ENCODE measurements around the gene SLCO3A1. TPM values are rescaled to one million over a fixed set of nuclear protein-coding genes. Genes with fewer than 3 reads are reported as not detected.

SLCO3A1 gene
- total and polyA plus RNA-seq, 4 donors, result 1.6 to 3.6 (median 2.4) TPM

DNA sequence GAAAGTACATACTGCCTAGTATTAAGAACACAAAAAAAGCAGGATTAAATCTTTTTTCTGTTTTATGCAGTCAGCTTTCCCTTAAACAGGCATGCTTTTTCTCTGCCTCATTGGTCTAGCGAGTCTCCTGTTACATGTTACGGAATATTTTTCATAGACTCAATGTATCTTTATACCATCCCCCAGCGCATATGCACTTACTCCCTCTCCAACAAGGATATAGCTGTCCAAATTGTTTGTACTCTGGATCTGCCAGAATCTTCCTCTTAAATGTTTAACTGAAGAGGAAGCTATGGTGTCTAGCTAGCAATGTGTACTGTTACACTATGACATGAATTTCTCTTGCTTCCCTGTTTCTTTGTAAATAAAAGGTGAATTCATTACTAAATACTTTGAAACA, 9.2 kb upstream of the SLCO3A1 start:
- no peak for DNase-seq (ENCODE audit: low spot score)
- TF ChIP-seq, protein P1, sequence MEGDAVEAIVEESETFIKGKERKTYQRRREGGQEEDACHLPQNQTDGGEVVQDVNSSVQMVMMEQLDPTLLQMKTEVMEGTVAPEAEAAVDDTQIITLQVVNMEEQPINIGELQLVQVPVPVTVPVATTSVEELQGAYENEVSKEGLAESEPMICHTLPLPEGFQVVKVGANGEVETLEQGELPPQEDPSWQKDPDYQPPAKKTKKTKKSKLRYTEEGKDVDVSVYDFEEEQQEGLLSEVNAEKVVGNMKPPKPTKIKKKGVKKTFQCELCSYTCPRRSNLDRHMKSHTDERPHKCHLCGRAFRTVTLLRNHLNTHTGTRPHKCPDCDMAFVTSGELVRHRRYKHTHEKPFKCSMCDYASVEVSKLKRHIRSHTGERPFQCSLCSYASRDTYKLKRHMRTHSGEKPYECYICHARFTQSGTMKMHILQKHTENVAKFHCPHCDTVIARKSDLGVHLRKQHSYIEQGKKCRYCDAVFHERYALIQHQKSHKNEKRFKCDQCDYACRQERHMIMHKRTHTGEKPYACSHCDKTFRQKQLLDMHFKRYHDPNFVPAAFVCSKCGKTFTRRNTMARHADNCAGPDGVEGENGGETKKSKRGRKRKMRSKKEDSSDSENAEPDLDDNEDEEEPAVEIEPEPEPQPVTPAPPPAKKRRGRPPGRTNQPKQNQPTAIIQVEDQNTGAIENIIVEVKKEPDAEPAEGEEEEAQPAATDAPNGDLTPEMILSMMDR (IDR thresholded peaks at IDR 0.05; ENCODE audit: low read depth, low read length, missing input control), result no peak
- no peak for TF ChIP-seq JUND (IDR thresholded peaks at IDR 0.05)
- no peak for TF ChIP-seq ZBTB33 (IDR thresholded peaks at IDR 0.05)
- no peak for TF ChIP-seq HNF4G (IDR thresholded peaks at IDR 0.05)
- TF ChIP-seq FOXA1 (IDR thresholded peaks at IDR 0.05), result no peak
- WGBS, result 94% methylated on average over 3 of the region's 3 CpGs
- no peaks in the 10 kb centered on the region for H3K4me1 ChIP-seq (ENCODE audit: control insufficient read depth in 4 of 4, insufficient read depth in 4 of 4, low read length in 3 of 4)
- H3K27ac ChIP-seq (ENCODE audit: low read depth in 1 of 2, low read length in 2 of 2), result no peak overlapping the region
- no peak overlapping the region for H3K4me3 ChIP-seq (ENCODE audit: low read depth in 1 of 3, low read length in 3 of 3)
- H3K36me3 ChIP-seq (ENCODE audit: control insufficient read depth in 4 of 4, insufficient read depth in 3 of 4, low read depth in 1 of 4, low read length in 3 of 4), result no peaks in the 10 kb centered on the region
- peaks cover 0 to 2% (median 0%) of the 10 kb centered on the region in 4 donors for H3K27me3 ChIP-seq (ENCODE audit: control insufficient read depth in 4 of 4, insufficient read depth in 4 of 4, low read length in 3 of 4)
- H3K9ac ChIP-seq (ENCODE audit: low read depth in 1 of 2, low read length in 2 of 2), result no peak overlapping the region
- no peaks in the 10 kb centered on the region for H3K9me3 ChIP-seq (ENCODE audit: control insufficient read depth in 4 of 4, low read length in 3 of 4)

DNA sequence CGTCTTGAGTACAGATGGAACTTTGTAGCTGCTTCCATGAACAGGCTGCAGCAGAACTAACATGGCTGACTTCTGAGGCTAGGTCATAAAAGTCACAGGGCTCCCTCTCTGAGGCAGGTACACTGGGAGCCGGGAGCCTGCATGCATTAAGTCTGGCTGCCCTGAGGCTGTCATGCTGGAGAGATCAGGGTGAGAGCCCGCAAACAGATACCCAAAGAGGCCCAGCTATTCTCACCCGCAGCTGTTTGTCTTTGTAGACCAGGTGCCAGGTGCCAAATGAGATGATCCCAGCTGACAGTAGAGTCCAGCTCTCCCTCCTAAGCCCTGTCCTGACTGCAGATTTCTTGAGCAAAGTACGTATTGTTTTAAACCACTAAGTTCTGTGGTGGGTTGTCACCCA, 8.6 kb upstream of the SLCO3A1 start:
- Histone ChIP-seq H3K27me3 (ENCODE audit: control insufficient read depth in 4 of 4, insufficient read depth in 4 of 4, low read length in 3 of 4) (peaks cover 0 to 2% (median 0%) of the 10 kb centered on the region in 4 donors), H3K27ac (ENCODE audit: low read depth in 1 of 2, low read length in 2 of 2) (no peak overlapping the region), H3K9me3 (ENCODE audit: control insufficient read depth in 4 of 4, low read length in 3 of 4) (no peaks in the 10 kb centered on the region), H3K9ac (ENCODE audit: low read depth in 1 of 2, low read length in 2 of 2) (no peak overlapping the region), H3K4me1 (ENCODE audit: control insufficient read depth in 4 of 4, insufficient read depth in 4 of 4, low read length in 3 of 4) (no peaks in the 10 kb centered on the region), H3K36me3 (ENCODE audit: control insufficient read depth in 4 of 4, insufficient read depth in 3 of 4, low read depth in 1 of 4, low read length in 3 of 4) (no peaks in the 10 kb centered on the region), H3K4me3 (ENCODE audit: low read depth in 1 of 3, low read length in 3 of 3) (no peak overlapping the region)
- 81% methylated on average over 5 of the region's 5 CpGs for WGBS
- no peak for DNase-seq (ENCODE audit: low spot score)
- no peak for TF ChIP-seq ZBTB33 (IDR thresholded peaks at IDR 0.05)
- no peak for TF ChIP-seq RXRA (IDR thresholded peaks at IDR 0.05)
- no peak for TF ChIP-seq FOXA2 (IDR thresholded peaks at IDR 0.05)
- TF ChIP-seq, protein P1 (IDR thresholded peaks at IDR 0.05; ENCODE audit: low read depth, low read length, missing input control), result no peak
- TF ChIP-seq HNF4A (conservative IDR thresholded peaks at IDR 0.05), result no peak
- TF ChIP-seq, protein P2, sequence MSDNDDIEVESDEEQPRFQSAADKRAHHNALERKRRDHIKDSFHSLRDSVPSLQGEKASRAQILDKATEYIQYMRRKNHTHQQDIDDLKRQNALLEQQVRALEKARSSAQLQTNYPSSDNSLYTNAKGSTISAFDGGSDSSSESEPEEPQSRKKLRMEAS (IDR thresholded peaks at IDR 0.05), result no peak
- TF ChIP-seq REST (IDR thresholded peaks at IDR 0.05), result no peak
- no peak for TF ChIP-seq SP1 (IDR thresholded peaks at IDR 0.05)
- no peak for TF ChIP-seq FOXA1 (IDR thresholded peaks at IDR 0.05)
- no peak for TF ChIP-seq RAD21 (IDR thresholded peaks at IDR 0.05)
- TF ChIP-seq GABPA (IDR thresholded peaks at IDR 0.05 in 1 of 2, conservative IDR thresholded peaks at IDR 0.05 in 1 of 2), result no peak
- TF ChIP-seq HNF4G (IDR thresholded peaks at IDR 0.05), result no peak
- no peak for TF ChIP-seq TAF1 (conservative IDR thresholded peaks at IDR 0.05)
- no peak for TF ChIP-seq YY1 (IDR thresholded peaks at IDR 0.05)
- TF ChIP-seq EGR1 (IDR thresholded peaks at IDR 0.05; ENCODE audit: low read depth in 2 of 2), result no peak
- TF ChIP-seq, protein P3, sequence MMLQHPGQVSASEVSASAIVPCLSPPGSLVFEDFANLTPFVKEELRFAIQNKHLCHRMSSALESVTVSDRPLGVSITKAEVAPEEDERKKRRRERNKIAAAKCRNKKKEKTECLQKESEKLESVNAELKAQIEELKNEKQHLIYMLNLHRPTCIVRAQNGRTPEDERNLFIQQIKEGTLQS (IDR thresholded peaks at IDR 0.05), result no peak
- no peak for TF ChIP-seq JUND (IDR thresholded peaks at IDR 0.05)
- no peak for TF ChIP-seq NR2F2 (IDR thresholded peaks at IDR 0.05)
